ACC112 (cell line): Measurements from ENCODE around the gene NEK6.

Source experiments
- H2AFZ ChIP-seq: fragments of 200-600 bp; sonication (generic); one replicate; pipeline ENCODE4 v1.6.0; 2017; ENCODE audit warnings: antibody characterized with exemption, low read length; ENCODE audit not compliant: unreplicated experiment
- H3K27ac ChIP-seq: fragments of 200-600 bp; sonication (generic); 2 replicates; pipeline ENCODE4 v1.5.1; 2014; ENCODE audit warnings: low read depth, mild to moderate bottlenecking, antibody characterized with exemption, low read length, moderate library complexity
- H3K27me3 ChIP-seq: fragments of 200-600 bp; sonication (generic); 2 replicates; pipeline ENCODE4 v1.6.1; 2014; ENCODE audit warnings: mild to moderate bottlenecking, antibody characterized with exemption, low read length, moderate library complexity, mixed read lengths; ENCODE audit not compliant: insufficient read depth
- H3K36me3 ChIP-seq: fragments of 200-600 bp; sonication (generic); 2 replicates; pipeline ENCODE4 v1.6.1; 2016; ENCODE audit warnings: mild to moderate bottlenecking, antibody characterized with exemption, low read length, moderate library complexity, mixed read lengths; ENCODE audit not compliant: insufficient read depth
- H3K4me1 ChIP-seq: fragments of 200-600 bp; sonication (generic); one replicate; pipeline ENCODE4 v1.6.1; 2016; ENCODE audit warnings: low read length, mixed read lengths; ENCODE audit not compliant: insufficient read depth, unreplicated experiment, control insufficient read depth
- H3K4me3 ChIP-seq: fragments of 200-600 bp; sonication (generic); 2 replicates; pipeline ENCODE4 v1.5.1; 2014; ENCODE audit warnings: mild to moderate bottlenecking, low read depth, low read length
- H3K79me2 ChIP-seq: fragments of 200-600 bp; sonication (generic); one replicate; pipeline ENCODE4 v1.6.0; 2016; ENCODE audit warnings: low read length; ENCODE audit not compliant: control insufficient read depth, unreplicated experiment, insufficient read depth

NEK6 gene

DNA sequence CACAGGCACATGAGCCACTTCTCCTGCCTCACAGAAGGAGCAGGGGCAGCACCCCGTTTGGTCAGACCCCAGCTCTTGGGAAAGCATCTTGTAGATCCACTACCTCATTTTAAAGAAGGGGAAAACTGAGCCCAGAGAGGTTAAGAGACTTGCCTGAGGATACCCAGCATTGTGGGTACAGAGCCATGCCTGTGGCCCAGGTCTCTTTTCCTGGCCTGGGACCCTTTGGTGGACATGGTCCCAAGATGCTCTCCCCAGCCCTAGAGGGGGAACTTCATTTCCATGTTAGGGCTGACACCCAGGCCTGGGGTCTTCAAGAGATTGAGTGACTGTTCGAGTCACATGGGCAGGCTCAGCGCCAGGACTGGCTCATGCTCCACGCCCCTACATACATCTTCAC lies 64.2 kb downstream of the NEK6 start:
- Histone ChIP-seq H3K36me3 (peaks cover 14% of the 10 kb centered on the region), H3K27ac (no peak overlapping the region)

DNA sequence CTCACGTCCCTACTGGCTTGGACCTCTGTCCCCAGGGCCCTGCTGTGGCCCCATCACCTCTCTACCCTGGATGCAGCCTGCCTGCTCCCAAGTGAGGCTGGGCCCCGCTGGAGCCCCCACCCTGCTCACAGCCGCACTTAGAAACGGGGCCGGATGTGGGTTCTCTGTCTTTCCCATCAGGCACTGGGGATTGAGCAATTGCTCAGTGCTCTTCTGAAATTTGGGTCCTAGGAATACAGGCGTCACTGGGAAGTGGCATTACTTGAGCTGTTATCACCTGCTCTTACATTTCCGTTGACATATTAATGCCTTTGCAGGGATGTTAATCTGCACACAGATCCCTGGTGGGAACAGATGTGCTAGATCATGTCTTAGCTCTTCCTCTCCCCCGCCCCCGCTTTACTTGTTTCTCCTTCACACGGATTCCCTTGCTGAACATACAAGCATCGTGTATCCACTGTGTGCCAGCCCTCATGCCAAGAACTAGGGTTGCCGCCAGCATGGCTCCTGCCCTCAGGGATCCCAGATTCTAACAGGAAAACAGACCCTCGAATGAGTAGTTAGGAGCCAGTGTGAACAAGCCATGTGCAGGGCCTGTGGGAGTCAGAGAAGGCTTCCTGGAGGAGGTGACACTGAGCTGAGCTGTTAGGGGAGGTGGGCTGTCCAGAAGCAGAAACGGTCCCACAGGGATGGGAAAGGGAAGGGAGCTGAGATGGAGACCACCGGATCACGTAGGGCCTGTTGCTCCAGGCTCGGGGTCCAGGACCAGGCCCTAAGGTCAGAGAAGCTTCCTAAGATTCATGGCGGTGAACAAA lies 65.1 kb downstream of the NEK6 start:
- Histone ChIP-seq H3K27ac (no peak overlapping the region), H3K36me3 (peaks cover 22% of the 10 kb centered on the region; the same call in 1 of the 2 replicates), H3K79me2 (peaks cover 2% of the 10 kb centered on the region), H3K27me3 (no peaks in the 10 kb centered on the region), H3K4me3 (no peak overlapping the region), H2AFZ (no peak overlapping the region), H3K4me1 (no peaks in the 10 kb centered on the region)

More for the DNA sequence above, 64.2 kb downstream of the NEK6 start:
- H3K4me3 ChIP-seq, result no peak overlapping the region
- H3K4me1 ChIP-seq, result no peaks in the 10 kb centered on the region
- H3K79me2 ChIP-seq, result peaks cover 2% of the 10 kb centered on the region
- H3K27me3 ChIP-seq, result no peaks in the 10 kb centered on the region
- no peak overlapping the region for H2AFZ ChIP-seq

DNA sequence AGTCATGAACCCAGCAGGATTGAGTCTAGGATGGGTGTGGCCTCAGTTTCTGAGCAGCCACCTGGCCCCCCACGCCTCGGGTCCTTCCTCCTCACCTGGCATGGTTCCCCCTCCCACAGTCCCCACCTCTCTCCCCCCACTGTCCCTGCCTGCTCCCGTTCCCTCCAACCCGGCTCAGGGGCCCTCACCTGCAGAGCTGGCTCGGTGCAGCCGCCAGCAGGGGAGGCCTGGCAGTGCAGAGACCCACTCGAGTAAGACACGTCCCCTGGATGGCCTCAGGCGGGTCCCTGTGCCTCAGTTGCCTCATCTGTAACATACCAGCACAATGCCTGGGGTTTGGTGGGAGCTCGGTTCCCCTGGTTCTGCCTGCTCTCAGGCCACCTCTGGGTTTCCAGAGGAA lies 66.2 kb downstream of the NEK6 start:
- H3K36me3 ChIP-seq, result peaks cover 27% of the 10 kb centered on the region; the same call in 1 of the 2 replicates

GRCh38 chr9:124325816-124326215 lies 68.1 kb downstream of the NEK6 start:
- H3K36me3 ChIP-seq, result peaks cover 30% of the 10 kb centered on the region; the same call in 1 of the 2 replicates
- no peaks in the 10 kb centered on the region for H3K79me2 ChIP-seq
- no peaks in the 10 kb centered on the region for H3K27me3 ChIP-seq
- H2AFZ ChIP-seq, result no peak overlapping the region
- H3K4me3 ChIP-seq, result no peak overlapping the region
- H3K4me1 ChIP-seq, result no peaks in the 10 kb centered on the region
- H3K27ac ChIP-seq, result no peak overlapping the region

More for the DNA sequence above, 66.2 kb downstream of the NEK6 start:
- no peak overlapping the region for H2AFZ ChIP-seq
- H3K27ac ChIP-seq, result no peak overlapping the region
- H3K4me3 ChIP-seq, result no peak overlapping the region
- H3K27me3 ChIP-seq, result no peaks in the 10 kb centered on the region
- peaks cover 2% of the 10 kb centered on the region for H3K79me2 ChIP-seq
- H3K4me1 ChIP-seq, result no peaks in the 10 kb centered on the region

GRCh38 chr9:124326378-124326777 lies 68.6 kb downstream of the NEK6 start:
- peaks cover 33% of the 10 kb centered on the region; the same call in 1 of the 2 replicates for H3K36me3 ChIP-seq
- no peaks in the 10 kb centered on the region for H3K79me2 ChIP-seq
- no peak overlapping the region for H3K27ac ChIP-seq
- H3K4me1 ChIP-seq, result no peaks in the 10 kb centered on the region
- H2AFZ ChIP-seq, result no peak overlapping the region
- H3K4me3 ChIP-seq, result no peak overlapping the region
- no peaks in the 10 kb centered on the region for H3K27me3 ChIP-seq

- H3K36me3 ChIP-seq, result peaks cover 33% of the 10 kb centered on the region; the same call in 1 of the 2 replicates
These were observed 69.7 kb downstream of the NEK6 start for GRCh38 chr9:124327491-124327890.

DNA sequence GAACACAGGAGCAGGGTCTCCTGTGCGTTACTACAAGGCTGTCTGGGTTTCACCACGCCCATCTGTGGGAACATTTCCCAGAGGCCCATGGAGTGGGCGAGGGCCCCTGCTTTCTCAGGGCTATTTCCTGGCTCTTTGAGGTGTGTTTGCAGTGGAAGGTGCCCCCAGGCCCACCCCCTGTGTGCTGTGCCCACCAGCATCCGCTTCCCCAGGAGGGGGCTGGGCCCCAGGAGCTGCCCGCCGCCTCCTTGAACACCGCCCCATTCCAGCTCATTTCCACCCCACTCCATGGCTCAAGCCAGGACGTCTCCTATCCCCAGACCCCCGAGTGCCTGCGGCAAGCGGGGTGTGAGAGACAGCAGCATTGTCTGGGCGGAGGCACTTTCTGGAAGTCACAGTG lies 70.5 kb downstream of the NEK6 start:
- Histone ChIP-seq H3K4me1 (no peaks in the 10 kb centered on the region), H3K4me3 (no peak overlapping the region), H3K27me3 (no peaks in the 10 kb centered on the region), H2AFZ (no peak overlapping the region), H3K36me3 (peaks cover 31% of the 10 kb centered on the region; the same call in 1 of the 2 replicates), H3K79me2 (no peaks in the 10 kb centered on the region), H3K27ac (no peak overlapping the region)

More at GRCh38 chr9:124327491-124327890, 69.7 kb downstream of the NEK6 start:
- H3K4me1 ChIP-seq, result no peaks in the 10 kb centered on the region
- no peak overlapping the region for H3K27ac ChIP-seq
- H3K79me2 ChIP-seq, result no peaks in the 10 kb centered on the region
- H2AFZ ChIP-seq, result no peak overlapping the region
- no peaks in the 10 kb centered on the region for H3K27me3 ChIP-seq
- H3K4me3 ChIP-seq, result no peak overlapping the region

GRCh38 chr9:124329206-124329792 lies 71.5 kb downstream of the NEK6 start:
- H3K79me2 ChIP-seq, result no peaks in the 10 kb centered on the region
- no peaks in the 10 kb centered on the region for H3K4me1 ChIP-seq
- H3K36me3 ChIP-seq, result peaks cover 35% of the 10 kb centered on the region; the same call in 1 of the 2 replicates
- no peak overlapping the region for H2AFZ ChIP-seq
- no peaks in the 10 kb centered on the region for H3K27me3 ChIP-seq
- no peak overlapping the region for H3K27ac ChIP-seq
- no peak overlapping the region for H3K4me3 ChIP-seq

DNA sequence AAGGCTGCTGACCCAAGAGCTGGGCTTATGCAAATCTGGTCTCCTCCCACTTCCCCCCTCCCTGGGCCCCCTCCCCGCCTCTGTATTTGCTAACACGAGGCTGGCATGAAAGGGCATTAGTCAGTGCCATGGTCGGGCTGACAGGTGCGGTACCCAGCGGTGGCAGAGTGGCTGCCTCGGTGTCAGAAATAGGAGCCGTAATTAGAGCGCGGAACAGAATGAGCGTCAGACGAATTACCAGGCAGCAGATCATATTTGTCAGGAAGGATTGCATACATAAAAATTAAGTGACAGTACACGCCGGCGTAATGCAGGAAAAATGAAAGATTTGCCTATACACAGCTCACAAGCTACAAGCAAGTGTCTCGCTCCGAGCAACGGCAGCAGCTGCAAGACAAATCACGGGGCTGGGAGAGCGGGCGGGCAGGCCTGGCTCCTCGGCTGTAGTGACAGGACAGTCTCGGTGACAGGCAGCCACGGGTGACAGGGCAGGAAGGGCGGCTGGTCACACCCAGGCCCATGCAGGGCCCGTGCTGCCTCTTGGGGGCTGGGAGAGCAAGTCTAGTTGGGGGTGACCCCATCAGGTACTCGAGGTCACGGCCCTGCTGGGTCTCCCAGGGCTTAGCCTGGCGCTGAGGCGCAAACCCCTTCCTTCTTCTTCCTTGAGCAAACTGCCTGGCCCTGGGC lies 72.4 kb downstream of the NEK6 start:
- H3K79me2 ChIP-seq, result no peaks in the 10 kb centered on the region
- H3K4me3 ChIP-seq, result no peak overlapping the region
- peaks cover 35% of the 10 kb centered on the region; the same call in 1 of the 2 replicates for H3K36me3 ChIP-seq
- H3K27me3 ChIP-seq, result no peaks in the 10 kb centered on the region
- no peak overlapping the region for H2AFZ ChIP-seq
- H3K27ac ChIP-seq, result no peak overlapping the region
- H3K4me1 ChIP-seq, result no peaks in the 10 kb centered on the region

DNA sequence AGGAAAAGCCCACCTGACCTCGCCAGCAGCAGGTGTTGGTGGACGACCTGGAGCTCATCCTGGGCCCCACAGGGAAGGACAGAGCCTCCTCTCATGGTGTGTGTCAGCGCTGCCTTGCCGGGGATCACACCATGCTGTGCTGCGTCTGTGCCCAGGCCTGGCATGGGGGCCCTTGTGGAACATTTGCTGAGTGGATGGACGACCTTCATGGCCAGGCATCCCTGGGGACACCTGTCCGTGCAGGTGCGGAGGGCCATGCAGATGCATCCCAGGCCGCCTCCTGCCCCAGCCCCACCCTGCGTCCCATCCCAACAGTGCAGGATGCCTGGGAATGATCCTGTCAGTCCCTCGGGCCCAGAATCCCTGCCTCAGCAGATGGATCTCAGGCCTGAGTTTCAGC lies 73.8 kb downstream of the NEK6 start:
- Histone ChIP-seq H3K27ac (no peak overlapping the region), H3K4me3 (no peak overlapping the region), H3K36me3 (peaks cover 48% of the 10 kb centered on the region; the same call in 1 of the 2 replicates), H2AFZ (no peak overlapping the region), H3K79me2 (no peaks in the 10 kb centered on the region), H3K27me3 (no peaks in the 10 kb centered on the region), H3K4me1 (no peaks in the 10 kb centered on the region)
